Glomerular visceral epithelial cell (primary cell): ENCODE data around the gene LUZP2.
"Not testable (repeated sequence)": the region's sequence is repeated elsewhere in the genome, so short reads cannot be mapped to it uniquely, and the experiment has no call there.

Source experiments
- DNase-seq: peaks from one replicate; pipeline ENCODE4 v3.0.0-alpha.2; 2016; ENCODE audit errors: extremely low spot score

The LUZP2 gene

DNA sequence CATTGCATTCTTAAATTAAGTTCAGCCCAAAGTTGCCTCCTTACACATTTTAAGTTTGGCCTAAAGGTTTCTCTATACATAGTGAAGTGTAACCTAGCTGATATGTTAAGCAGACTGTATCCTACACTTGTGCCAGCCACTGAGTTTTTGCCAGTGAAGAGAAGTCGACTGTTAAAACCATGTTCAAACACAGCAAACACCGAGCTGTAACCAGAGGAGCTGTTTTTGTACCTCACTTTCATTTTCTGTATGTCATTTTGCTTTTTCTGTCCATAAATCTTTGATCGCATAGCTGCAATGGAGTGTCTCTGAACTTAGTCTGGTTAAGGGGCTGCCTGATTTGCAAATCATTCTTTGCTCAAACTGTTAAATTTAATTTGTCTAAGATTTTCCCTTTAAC, 403.7 kb downstream of the LUZP2 start:
- DNase-seq, result no peak

DNA sequence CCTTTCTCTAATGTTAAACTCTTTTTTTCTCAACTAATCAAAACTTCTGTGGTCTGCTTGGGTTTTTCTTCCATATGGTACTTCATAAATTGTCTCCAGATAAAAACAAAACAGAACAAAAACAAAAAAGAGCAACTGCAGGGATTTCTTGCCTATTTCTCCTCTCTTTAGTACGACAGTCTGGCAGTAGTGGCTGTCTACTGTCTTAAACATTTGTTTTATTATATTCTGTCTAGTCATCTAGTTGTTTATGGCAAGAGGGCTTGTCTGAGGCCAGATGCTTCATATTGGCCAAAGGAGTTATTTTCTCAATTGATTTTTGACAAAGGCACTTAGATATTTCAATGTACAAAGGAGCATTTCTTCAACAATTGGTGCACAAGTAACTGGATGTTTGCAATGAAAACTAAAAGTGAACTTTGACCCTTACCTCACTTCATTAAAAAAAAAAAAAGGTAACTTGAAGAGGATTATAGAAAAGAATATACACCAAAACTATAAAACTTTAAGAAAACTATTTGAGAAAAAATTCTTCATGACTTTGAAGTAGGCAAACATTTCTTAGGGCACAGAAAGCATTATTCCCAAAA, 404.2 kb downstream of the LUZP2 start:
- DNase-seq, result no peak

DNA sequence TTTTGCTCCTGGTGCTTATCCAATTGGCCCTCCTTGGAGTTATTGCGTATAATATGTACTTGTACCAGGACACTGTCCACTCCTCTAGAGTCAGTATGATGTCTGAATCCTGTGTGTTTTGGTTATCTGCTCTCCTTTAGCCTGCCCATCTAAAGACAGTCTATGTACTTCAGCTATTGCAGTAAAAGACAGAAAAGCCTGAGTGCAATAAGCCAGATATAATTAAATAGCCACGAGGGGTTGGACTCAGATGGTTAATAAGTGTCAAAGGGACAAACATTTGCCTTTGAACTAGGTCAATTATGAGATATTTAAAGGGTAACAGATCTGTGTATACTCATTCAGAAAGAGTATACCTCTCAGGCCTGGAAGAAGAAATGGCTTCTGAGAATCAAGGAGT, 406.7 kb downstream of the LUZP2 start:
- DNase-seq, result no peak

DNA sequence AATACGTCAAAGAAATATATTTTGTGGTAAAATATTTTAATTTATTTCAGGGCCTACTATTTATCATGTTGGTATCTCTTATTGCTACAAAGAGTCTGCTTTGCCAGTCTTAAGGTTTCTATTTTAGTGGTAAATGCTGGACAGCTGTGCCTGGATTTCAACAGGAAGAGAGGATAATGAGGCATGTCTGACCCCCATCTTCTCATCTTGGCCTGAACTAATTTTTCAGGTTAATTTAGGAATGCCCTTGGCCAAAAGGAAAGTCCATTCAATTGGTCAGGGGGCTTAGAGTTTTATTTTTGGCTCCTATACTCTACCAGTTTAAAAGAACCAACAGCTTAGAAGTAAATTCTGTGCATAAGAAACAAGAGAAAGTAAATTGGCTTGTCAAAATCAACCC, 428.2 kb downstream of the LUZP2 start:
- no peak for DNase-seq

DNA sequence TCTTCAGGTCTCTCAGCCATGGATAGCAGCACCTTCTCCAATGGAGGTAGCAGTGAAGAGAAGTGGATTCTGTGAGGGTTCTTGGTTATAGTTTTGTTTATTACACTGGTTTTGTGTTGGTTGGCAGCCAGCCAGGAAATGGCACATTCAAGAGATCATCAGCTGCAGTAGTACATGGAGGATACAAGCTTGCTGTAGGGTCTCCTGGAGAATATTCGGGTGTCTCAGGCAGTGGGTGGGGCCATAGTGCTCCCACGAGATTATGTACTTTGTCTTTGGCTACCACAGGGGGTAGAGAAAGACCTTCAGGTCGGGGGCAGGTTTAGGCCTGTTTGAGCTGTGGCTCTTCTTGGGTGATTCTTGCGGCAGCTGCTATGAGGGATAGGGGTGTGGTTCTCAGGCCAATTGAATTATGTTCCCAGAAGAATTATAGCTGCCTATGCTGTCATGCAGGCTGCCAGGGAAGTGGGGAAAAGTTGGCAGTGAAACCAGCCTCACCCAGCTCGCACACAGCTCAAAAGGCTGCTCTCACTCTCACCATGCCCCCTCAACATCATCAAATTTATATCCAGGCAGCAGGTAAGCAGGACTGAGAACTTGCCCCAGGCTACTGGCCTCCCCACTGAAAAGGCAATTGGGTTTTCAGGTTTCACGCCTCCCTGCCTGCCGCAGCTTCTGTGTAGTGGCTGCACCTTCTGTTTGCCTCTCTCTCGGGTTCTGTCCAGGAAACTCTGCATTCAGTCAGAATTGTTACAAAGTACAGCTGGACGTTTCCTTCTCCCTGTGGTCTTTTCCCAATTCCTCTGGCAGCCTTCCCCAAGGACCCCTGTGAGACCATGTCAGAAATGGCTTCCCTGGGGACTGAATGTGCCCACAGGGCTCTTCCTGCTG, 435.5 kb downstream of the LUZP2 start:
- DNase-seq, result peak; percentile 1

DNA sequence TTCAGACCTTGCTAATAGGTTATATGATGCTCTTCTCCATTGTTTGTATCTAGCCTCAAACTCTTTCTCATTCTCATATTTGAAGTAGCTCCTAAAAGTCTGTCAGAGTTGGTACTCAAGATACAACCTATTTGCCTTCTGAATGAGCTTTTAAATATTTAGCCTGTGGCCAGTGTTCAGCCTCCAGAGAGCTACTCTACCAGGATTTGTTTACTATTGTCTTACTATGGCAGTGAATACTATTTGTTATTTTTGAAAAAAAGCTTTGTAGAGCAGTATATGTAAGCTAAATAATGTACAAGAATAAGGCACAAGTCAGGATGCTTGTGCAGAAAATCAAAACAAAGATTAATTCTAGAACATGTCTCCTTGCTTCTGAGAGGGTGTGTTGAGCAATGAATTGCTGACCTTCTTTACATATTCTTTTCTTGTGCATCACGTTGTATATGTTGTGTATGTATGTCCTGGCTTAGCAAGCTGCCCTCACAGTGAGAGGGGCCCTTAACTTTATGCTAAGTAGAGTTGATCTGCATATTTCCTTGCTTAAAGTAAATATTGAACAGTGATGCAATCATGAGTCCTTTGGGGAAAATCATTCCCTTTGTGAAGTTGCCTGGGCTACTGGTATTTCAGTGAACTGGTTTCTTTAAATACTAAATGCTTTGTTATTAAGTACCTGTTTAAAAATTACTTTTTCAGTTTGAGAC, 438.0 kb downstream of the LUZP2 start:
- DNase-seq, result no peak

DNA sequence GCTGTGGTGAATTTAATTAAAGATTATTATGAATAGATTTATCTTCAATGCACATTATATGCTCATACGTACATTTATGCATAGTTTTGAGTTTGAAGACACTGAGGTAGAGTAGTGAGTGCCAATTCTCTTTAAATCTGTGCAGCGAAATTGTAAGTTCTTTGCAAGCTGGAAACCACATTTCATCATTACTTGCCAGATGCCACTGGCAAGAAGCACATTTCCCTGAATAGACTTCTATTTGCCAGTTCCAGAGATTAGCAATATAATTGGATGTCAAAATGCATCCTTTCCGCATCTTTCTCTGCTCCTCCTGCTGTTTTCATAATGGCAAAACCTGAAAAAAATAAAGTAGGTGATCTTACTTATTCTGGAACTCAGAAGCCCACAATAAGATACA, 448.0 kb downstream of the LUZP2 start:
- DNase-seq, result no peak

DNA sequence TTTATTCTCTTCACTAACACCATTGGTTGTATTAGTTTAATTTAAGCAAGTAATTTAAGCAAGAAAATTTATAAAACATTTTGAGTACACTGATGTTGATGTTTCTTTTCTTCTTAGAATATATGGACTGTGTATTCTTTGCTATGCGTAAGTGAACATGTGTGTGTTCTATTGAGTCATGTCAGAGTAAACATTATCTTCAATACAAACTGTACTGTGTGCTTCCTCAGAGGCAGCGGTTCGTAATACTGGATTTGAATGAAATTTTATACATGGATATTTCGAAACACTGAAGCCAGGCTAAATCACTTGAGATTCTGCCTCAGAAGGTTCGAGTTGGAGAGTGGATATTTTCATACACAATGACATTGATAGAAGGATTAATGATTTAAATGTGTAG, 452.6 kb downstream of the LUZP2 start:
- no peak for DNase-seq

DNA sequence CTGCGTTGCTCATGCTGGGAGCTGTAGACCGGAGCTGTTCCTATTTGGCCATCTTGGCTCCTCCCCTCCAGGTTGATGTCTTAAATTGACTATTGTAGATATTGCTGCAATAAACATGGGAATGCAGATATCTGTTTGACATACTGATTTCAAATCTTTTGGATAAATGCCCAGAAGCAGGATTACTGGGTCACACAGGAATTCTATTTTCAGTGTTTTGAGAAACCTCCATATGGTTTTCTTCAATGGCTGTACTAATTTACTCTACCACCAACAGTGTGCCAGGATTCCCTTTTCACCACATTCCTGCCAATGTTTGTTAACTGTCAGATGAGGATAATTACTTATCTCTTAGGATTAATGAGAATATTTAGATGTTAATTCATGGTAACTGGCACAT, 467.0 kb downstream of the LUZP2 start:
- DNase-seq, result no peak

DNA sequence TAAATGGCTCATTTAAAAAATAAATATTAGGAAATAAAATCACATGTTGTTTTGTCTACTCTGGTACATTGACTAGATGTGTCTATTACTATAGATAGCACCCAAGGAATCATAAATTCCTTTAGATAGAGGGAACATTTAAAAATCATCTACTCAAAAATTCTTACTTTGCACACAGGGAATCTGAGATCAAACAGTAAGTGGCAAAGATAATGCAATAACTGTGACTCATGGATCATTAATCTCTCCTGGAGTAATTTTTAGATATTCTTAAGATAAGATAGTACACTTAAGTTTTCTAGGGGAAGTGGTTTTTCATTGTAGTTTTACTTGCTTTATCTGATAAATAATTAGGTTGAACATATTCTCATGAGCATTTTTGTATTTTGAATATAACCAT, 468.9 kb downstream of the LUZP2 start:
- no peak for DNase-seq

DNA sequence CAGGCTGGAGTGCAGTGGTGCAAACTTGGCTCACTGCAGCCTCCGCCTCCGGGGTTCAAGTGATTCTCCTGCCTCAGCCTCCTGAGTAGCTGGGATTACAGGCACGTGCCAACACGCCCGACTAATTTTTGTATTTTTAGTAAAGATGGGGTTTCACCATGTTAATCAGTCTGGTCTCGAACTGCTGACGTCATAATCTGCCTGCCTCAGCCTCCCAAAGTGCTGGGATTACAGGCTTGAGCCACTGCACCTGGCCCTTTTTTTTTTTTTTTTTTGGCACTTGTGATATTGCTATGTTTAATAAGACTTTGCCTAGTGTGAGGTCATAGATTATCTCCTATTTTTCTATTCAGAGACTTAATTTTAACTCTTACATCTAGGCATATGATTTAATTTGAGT, 497.1 kb downstream of the LUZP2 start:
- not testable (repeated sequence) for DNase-seq

DNA sequence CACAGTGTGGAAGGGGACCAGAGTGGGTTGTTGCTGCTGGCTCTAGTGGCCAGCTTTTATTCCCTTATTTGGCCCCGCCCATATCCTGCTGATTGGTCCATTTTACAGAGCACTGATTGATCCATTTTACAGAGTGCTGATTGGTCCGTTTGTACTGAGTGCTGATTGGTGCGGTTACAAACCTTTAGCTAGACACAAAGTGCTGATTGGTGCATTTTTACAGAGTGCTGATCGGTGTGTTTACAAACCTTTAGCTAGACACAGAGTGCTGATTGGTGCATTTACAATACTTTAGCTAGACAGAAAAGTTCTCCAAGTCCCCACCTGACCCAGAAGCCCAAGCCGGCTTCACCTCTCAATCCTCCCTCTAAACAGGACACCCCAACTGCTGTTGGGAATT, 503.1 kb downstream of the LUZP2 start:
- DNase-seq, result not testable (repeated sequence)

DNA sequence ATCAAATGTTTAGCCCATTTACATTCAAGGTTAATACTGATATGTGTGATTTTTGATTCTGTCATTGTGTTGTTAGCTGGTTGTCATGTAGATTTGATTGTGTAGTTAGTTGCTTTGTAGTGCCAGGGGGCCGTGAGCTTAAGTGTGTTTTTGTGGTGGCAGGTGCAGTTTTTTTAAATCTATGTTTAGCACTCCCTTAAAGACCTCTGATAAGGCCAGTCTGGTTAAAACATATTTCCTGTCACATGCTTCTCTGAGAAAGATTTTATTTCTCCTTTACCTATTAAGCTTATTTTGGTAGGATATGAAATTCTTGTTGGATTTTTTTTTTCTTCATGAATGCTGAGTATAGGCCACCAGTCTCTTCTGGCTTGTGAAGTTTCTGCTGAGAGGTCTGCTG, 540.6 kb downstream of the LUZP2 start:
- DNase-seq, result no peak

DNA sequence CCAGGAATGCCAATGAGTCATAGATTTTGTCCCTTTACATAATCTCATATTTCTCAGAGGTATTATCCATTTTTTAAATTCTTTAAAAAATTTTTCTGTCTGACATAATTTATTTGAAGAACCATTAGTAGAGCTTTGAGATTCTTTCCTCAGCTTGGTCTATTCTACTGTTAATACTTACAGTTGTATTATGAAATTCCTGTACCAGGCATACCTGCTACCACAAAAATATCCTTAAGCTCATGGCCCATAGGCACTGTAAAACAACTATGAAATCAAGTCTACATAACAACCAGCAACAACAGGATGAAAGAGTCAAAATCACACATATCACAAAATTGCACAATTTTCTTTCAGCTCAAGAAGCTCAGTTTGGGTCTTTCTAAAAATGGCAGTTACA, 541.3 kb downstream of the LUZP2 start:
- no peak for DNase-seq

DNA sequence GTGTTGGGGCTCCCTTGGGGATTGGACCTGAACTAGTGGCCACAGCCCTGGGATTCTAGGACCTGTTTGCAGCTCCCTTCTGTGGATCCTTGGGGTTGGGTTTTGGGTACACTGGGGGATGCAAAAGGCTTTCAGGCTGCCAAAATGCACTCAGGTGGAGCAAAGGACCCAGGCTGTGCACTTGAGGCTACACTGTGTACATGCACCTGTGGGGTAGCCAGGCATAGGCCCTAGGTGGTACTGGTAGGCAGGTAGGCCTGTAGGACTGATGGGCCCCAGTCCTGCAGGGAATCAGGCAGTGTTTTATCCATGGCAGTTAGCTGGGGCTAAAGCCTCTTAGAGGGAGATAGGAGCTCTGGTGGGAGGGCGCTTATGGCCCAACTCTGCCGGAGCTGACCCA, 542.3 kb downstream of the LUZP2 start:
- DNase-seq, result no peak

DNA sequence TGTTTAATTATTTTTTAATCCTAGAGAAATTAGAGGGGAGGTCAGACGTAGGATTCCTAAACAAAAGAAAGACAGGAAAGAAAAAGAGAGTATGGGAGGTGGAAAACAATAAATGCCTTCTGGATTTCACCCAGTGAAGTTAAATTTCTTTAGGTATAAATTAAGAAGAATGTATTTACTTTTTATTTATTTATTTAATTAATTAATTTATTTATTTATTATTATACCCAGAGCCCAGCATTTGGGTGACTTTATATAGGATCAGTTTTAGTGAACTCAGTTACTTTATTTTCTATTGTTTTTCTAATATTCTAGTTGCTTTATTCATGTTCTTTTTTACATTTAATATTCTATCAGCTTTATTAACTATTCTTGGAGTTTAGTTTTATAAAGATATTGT, 551.8 kb downstream of the LUZP2 start:
- no peak for DNase-seq

DNA sequence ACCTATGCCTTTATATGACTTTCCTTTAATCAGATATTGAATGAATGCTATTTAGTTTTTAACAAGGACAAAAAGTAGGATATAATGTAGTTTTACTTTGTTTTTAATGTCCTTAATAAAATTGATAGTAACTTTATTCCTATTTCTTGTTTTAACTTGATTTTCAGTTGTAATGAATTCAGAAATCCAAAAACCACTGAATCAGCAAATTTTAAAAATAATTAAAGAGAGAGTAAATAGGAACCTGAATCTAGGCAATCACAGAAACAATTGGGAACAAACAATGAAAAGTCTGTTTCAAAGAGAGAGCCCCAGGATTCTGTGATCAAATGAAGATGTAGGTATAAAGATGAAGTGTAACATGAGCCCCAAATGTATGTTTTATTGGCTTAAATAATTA, 556.0 kb downstream of the LUZP2 start:
- no peak for DNase-seq

DNA sequence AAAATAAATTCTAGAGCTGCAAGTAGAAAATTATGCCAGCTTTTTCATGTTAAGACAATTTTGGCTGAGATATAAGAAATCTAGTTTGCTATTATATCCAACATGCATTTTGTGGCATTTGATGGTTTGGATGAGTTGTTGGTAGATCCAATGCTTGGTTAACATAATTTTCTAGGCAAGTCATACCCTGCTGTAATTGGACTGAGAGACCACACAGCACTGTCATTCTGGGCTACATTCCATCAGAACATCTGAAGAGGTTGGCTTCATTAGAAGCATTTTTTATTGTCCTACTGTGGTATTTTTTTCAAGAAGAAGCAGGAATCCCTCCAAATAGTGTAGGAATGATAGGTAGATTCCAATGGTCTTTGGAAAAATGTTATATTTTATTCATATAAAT, 561.0 kb downstream of the LUZP2 start:
- no peak for DNase-seq

DNA sequence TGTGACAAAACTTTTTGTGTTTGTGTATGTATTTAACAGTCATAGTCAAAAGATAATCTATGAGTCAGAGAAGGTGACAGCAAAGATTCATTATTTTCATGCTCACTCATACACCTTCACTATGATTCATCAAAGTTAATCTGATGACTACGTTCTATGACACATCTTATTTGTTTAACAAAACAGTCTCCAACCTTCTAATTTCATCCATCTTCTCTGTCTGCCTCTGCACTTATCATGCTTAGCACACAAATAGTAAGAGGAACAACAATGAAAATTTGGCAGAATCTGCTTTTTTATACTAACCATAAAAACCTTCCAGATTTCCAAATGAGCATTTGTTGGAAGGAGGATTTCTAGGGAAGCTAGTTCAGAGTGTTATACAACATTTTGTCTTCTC, 568.9 kb downstream of the LUZP2 start:
- DNase-seq, result peak; percentile 24

DNA sequence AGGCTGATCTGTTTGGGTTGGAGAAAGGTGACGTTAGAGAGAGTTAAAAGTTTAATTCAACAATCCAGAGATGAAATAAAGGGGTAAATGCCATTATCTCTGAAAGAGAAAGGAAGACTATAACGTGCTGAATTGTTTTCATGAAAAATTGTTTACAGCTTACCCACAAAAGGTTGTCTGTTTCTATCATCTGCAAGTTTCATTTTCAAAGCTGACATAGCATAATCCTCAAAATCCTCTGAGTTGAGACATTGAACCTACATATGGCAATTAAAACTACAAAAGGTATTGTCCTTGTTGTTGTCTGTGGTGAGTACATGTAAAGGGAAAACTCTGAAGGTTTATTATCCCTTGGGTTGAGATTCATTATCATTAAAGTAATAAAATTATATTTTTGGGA, 569.9 kb downstream of the LUZP2 start:
- DNase-seq, result no peak

DNA sequence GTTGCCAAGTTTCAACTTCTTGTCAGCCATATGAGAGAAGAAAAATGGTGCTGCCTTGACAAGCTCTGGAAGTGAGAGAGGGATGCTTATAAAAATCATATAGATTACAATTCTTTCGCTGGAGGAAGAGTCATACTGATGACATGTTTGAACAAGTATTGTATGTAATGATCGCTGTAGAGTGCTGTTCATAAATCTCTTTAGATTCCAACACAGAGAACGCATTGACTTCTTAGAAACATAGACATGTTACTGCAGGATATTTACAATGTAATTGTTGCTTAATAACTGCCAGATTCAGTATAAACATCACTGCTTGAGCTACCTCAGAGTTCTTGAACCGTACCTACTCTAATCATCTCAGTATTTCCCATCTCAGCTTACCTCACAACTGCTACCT, 571.6 kb downstream of the LUZP2 start:
- no peak for DNase-seq

DNA sequence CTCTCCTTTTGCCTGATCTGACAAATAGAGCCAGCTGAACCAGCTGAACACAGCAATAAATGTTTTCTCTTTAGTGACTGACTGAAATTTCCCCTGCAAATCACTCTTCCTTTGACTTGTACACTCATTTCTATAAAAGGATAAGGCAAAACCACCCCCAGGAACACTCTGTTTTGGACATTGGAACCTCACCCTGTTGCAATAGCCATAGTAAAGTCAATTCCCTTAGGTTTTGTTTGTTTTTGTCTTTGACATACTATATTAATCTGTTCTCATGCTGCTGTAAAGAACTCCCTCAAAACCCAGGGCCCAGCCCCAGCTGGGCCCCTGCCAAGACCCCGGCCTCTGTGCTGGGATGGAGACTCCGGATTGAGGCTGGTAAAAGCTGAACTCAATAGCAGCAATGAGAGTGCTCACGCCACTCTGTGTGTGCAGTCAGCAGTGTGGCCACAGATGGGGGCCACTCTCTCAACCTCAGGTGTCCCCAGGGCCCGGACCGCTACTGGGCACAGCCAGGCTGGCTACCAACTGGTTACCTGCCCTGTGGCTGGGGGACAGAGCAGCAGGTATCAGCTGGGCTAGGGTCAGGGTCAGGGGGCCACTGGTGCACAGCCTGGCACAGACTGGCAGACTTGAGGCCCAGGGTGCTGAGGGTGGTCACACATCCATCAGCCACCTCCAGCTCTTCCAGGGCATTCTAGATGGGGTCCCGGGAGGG, 597.4 kb downstream of the LUZP2 start:
- DNase-seq, result no peak
